ENCODE measurements around the gene NRIP1.

- TF ChIP-seq CTCF (IDR thresholded peaks at IDR 0.05) (no peak), EZH2 (IDR thresholded peaks at IDR 0.05; ENCODE audit: borderline replicate concordance, insufficient read depth, low read depth, low read length, poor library complexity, severe bottlenecking) (no peak)
Observed at GRCh38 chr21:15079269-15079668, 14.5 kb upstream of the NRIP1 start.

Data from B cell (primary cell).